Uterus (tissue), 2 donors: ENCODE results near the gene ZIC4.

ENCODE experiments used
- CTCF ChIP-seq, 4 experiments: fragments of 200-600 bp in 2 of 4; fragments of 450-650 bp in 2 of 4; sonication (generic) in 2 of 4; IDR thresholded peaks; one replicate each; pipeline ENCODE4 v1.5.1; 2016 to 2019; ENCODE audit warnings: antibody characterized with exemption in 4 of 4, mild to moderate bottlenecking in 2 of 4, moderate library complexity in 1 of 4
- POLR2A ChIP-seq, 2 donors: fragments of 450-650 bp; IDR thresholded peaks; one replicate each; pipeline ENCODE4 v1.6.1; 2016; ENCODE audit warnings: antibody characterized with exemption in 2 of 2, mild to moderate bottlenecking in 1 of 2, moderate library complexity in 1 of 2

- TF ChIP-seq CTCF (IDR thresholded peaks at IDR 0.05) (no peak), POLR2A (IDR thresholded peaks at IDR 0.05) (no peak)
Measured at GRCh38 chr3:147417551-147418295, 11.4 kb upstream of the ZIC4 start.
